Pulmonary artery endothelial cell (primary cell): Measurements from ENCODE around the gene ZNF296. TPM values are rescaled to one million over a fixed set of nuclear protein-coding genes. Genes with fewer than 3 reads are reported as not detected.
A peak's percentile ranks its signal among the peaks of the same experiment; 100 is the strongest.

Experiments
- DNase-seq: peaks from one replicate; pipeline ENCODE4 v3.0.0-alpha.2; 2011; ENCODE audit warnings: low read depth, low spot score
- total RNA-seq: library from RNA; depleted of rRNA; stranded (reverse); fragments of >200 nt; gene quantifications from 2 replicates; pipeline ENCODE4 v1.2.3, GENCODE V29; 2014

Gene ZNF296
- total RNA-seq, 1 donor from 2014 or later = 0.26 TPM

DNA sequence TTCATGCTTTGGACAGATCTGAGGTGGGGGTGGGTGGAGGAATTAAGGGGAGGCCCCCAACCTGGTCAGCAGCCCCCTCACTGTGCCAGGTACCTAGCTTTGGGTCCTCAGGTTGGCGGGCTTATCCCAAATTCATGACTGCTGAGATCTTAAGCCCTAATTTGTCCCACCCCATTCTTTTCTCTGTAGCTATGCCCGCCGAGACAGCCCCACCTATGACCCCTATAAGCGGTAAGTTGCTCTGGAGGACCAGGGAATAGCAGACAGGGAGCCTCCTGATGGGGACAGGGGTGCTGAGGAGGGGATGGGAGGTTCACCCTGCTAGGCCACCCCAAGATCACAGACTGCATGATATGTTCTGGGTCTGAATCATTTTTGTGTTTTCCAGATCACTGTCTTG is 14.3 kb downstream of the ZNF296 start:
- DNase-seq = no peak

DNA sequence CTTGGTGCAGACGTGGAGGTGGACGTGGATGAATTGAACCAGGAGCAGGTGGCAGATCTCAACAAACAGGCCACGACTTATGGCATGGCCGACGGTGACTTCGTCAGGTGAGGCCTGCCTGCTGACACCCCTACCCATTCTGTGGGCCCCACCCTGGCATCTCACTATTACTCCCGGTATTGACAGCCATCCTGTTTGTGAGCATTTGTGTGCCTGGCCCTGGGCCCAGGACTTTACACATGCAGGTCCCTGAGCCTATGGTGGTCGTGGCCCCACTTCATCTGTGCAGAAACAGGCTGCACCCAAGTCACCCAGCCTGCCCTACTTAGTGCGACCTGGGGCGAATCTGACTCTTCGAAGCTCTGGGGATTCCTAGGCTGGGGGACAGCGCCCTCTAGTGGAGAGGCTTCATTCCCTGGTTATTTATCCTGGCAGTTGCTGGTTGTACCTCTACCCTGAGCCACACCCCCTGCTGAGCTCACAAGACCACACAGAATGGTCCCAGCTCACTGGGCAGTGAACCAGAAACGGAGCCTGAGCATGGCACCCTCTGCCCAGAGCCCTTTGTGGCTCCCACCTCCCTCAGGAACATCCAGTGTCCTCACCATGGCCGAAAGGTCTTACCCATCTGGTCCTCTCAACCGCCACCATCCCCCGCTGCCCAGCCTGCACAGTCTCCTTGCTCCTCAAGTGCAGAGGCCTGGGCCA is 16.9 kb downstream of the ZNF296 start:
- DNase-seq = peak; percentile 45

DNA sequence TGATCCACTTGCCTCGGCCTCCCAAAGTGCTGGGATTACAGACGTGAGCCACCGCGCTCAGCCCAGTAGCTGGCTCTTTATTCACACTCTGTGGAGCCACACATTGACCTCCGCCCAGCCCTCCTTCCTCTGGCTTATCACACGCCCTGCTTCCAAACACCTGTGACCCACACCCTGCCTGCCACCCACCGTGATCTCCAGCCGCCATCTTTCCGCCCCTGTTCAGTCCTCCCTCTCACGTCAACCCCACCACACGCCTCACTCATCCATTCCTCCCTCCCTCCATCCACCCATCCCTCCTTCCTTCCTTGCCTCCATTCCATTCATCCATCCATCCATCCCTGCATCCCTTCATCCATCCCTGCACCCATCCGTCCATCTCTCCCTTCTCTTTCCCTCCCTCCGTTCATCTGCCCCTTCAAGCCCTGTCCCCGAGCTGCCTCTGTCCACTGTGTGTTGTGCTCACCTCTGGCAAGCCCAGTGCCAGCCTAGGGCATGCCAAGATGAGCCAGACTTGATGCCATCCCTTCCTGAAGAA is 17.6 kb downstream of the ZNF296 start:
- no peak for DNase-seq

DNA sequence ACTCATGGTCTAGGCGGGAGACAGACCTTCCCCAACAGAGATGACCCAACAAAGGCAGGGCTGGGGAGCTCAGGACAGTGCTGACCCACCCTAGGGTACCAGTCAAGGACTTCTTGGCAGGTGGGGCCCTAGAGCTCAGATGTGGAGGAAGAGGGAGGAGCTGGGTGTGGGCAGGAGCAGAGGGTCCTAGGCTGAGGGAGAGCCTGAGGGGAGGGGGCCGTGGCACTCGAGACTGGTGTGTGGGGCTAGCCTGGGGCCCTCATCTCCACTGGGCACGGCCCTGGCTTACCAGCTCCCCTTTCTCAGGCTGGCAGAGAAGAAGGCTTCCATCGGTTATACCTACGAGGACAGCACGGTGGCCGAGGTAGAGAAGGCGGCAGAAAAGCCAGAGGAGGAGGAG is 18.8 kb downstream of the ZNF296 start:
- no peak for DNase-seq

DNA sequence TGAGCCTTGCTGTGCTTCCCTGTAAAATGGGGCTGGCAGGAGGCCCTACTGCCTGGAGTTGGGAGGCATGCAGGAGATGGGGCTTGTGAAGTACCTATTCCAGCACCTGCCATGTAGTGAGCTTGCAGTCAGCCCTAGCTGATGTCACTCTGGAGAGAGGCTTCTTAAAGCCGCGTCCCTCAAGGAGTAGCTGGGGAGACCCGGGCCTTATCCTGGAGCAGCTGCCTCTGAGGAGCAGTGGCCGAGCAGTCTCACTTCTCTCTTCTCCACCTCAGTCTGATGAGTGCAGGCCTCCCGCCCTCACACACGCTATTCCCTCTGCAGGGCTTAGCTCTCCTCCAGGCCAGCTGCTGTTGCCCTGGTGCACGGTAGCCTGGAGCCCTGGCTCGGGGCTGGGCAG is 19.4 kb downstream of the ZNF296 start:
- DNase-seq = no peak

- DNase-seq = no peak
Observed at GRCh38 chr19:45051929-45052579, 24.2 kb downstream of the ZNF296 start.

- no peak for DNase-seq
Observed at GRCh38 chr19:45050036-45050435, 26.2 kb downstream of the ZNF296 start.

DNA sequence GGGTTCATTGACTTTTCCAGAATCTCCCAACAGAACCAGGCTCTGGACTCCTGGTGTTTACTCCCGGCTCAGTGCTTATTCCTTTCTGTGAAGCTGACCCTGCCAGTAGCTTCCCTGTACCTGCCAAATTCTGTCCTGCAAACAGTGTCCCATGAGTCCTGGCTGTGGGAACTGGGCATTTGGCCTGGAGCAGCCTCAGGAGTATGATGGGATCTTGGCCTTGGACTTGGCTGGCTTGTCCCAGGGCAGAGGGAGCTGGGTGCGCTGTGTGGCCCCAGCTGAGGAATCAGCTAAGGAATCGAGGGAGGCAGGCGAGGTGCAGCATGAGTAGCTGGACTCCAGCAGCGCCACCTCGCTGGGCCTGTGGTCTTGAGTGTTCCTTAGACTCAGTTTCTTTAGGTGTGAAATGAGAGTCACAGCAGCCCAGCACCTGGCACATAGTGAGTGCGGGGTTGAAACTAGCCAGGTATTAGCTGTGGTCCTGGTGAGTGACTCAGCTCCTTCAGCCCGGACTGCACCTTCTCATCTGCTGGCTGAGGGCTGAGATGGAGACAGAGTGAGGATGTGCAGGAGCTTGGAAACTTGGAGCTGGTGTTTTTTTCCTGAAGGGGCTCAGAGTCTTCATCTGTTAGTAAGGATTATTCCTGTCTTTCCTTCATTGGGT is 27.1 kb downstream of the ZNF296 start:
- no peak for DNase-seq

- DNase-seq = no peak
Observed at GRCh38 chr19:45047188-45047797, 29.0 kb downstream of the ZNF296 start.

DNA sequence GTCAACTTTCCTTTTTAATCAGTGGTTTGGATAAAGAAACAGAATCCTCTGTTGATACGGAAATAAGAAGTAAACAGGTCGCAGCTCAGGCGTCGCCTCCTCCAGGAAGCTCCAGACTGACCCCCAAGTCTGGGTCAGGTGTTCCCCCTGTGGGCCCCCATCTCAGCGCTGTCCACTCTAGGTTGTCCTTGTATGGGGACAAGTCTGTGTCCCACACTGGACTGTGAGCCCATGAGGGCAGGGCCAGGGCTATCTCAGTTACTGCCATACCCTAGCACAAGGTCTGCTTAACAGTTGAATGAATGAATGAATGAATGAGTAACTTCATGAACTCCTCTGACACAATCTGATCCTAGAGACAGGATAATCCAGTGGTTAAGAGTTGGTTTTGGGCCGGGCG is 29.9 kb downstream of the ZNF296 start:
- no peak for DNase-seq

GRCh38 chr19:45045671-45046353 is 30.5 kb downstream of the ZNF296 start:
- no peak for DNase-seq

DNA sequence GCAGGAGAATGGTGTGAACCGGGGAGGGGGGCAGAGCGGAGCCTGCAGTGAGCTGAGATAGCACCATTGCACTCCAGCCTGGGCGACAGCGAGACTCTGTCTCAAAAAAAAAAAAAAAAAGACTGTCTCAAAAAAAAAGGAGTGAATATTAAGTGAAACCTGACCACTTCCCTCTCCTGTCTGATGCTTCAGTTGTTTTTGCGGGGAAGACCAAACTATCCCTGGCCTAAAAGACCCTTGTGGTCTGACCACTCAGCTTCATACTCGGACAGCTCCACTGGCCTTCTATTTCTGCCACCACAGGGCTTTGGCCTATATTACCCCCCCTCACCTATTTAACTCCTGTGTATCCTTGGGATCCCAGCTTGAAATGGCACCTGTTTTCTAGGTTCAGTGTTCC is 35.2 kb downstream of the ZNF296 start:
- no peak for DNase-seq

GRCh38 chr19:45040059-45040771 is 36.1 kb downstream of the ZNF296 start:
- no peak for DNase-seq

GRCh38 chr19:45038931-45039893 is 37.1 kb downstream of the ZNF296 start, which contains the start of gene CLASRP:
TSS of gene CLASRP (plus strand) at chr19:45039045. CDS start at chr19:45040213, 1,168 bp downstream.
- peak; percentile 45 for DNase-seq

DNA sequence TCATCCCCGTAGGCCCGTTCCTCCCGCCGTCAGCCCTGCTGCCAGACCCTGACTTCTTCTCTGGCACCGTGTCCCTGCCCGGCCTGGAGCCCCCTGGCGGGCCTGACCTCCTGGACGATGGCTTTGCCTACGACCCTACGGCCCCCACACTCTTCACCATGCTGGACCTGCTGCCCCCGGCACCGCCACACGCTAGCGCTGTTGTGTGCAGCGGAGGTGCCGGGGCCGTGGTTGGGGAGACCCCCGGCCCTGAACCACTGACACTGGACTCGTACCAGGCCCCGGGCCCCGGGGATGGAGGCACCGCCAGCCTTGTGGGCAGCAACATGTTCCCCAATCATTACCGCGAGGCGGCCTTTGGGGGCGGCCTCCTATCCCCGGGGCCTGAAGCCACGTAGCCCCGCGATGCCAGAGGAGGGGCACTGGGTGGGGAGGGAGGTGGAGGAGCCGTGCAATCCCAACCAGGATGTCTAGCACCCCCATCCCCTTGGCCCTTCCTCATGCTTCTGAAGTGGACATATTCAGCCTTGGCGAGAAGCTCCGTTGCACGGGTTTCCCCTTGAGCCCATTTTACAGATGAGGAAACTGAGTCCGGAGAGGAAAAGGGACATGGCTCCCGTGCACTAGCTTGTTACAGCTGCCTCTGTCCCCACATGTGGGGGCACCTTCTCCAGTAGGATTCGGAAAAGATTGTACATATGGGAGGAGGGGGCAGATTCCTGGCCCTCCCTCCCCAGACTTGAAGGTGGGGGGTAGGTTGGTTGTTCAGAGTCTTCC is 38.7 kb downstream of the ZNF296 start:
- DNase-seq = no peak

- DNase-seq = no peak
Observed at GRCh38 chr19:45035755-45036154, 40.5 kb downstream of the ZNF296 start.

- DNase-seq = no peak
Observed at GRCh38 chr19:45032421-45032820, 43.9 kb downstream of the ZNF296 start.

GRCh38 chr19:45030825-45031224 is 45.5 kb downstream of the ZNF296 start:
- no peak for DNase-seq

DNA sequence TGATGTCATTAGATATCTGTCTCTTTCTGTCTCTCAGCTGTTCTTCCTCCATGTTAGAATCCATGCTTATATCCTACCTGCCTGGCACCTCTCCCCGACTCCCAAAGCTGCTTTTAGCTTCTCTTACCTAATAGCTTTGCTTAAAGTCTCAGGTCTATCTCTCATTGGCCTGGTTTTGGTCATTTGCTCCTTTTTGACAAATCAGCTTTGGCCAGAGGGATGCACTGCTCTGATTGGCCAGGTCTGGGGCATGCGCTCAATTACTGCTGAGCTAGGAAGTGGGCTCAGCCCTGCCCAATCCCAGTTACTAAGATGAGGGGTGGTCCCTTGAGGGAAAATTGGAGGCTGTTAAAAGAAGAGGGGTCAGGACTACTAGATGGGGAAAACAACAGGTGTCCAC is 48.9 kb downstream of the ZNF296 start:
- DNase-seq = no peak
